RPMI7951 (cell line): ENCODE results near the gene WBP2NL. TPM values are rescaled to one million over a fixed set of nuclear protein-coding genes. Genes with fewer than 3 reads are reported as not detected.
A peak's percentile ranks its signal among the peaks of the same experiment; 100 is the strongest.

Source experiments
- DNase-seq: peaks from one replicate; pipeline ENCODE4 v3.0.0-alpha.2; 2012; ENCODE audit warnings: low read depth
- total RNA-seq: library from RNA; depleted of rRNA; stranded (reverse); fragments of >200 nt; shearing (Covaris generic); gene quantifications from 2 replicates; pipeline ENCODE4 v1.2.3, GENCODE V29; 2014; rRNA removed

WBP2NL gene
- total RNA-seq, 1 experiment from 2014 or later: 0.12 TPM

DNA sequence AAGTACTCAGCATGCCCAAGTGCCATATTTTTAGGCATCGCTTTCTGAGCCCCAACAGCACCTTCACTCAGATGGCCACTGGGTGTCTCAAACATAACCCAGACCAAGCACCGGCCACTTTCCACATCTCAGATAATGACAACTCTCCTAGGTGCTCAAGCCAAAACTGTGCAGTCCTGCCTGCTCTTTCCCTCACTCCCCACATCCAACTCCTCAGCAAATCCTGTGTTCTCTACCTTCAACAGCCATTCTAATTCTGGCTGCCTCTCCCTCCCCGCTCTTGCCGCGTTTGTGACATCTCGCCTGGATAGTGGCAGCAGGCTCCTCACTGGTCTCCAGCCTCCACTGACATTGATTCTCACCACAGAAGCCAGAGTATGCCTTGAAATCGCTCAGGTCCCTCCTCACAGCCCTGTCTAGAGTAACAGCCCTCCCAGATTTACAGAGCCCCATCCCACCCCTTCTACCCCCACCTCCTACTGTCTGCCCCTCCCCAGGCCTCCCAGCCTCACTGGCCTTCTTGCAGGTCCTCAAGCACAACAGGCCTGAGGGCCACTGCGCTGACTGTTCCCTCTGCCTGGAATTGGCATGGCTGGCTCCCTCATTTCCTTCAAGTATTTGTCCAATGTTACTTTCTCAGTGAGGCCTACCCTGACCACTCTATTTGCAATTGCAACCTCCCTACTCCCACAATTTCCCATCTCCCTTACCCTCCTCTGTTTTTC lies 74.2 kb downstream of the WBP2NL start:
- no peak for DNase-seq

DNA sequence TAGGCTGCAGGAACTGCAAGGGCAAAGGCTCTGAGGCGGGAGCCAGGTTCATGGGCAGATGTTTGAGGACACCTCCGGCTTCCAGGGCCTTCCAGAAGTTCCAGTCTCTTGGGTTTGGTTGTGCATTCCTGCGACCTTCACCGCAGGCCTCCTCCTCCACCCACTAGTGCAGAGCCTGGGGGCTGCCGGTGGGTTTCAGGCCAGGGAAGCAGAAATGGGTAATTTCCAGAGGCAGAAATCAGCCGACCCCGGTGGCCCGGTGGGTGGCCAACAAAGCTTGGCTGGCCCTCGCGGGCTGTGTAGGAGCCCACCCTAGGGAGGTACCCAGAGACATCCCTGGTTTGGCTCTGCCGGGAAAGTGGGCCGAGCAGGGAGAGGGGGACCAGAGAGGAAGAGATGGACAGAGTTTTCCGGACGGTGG lies 75.0 kb downstream of the WBP2NL start:
- no peak for DNase-seq

DNA sequence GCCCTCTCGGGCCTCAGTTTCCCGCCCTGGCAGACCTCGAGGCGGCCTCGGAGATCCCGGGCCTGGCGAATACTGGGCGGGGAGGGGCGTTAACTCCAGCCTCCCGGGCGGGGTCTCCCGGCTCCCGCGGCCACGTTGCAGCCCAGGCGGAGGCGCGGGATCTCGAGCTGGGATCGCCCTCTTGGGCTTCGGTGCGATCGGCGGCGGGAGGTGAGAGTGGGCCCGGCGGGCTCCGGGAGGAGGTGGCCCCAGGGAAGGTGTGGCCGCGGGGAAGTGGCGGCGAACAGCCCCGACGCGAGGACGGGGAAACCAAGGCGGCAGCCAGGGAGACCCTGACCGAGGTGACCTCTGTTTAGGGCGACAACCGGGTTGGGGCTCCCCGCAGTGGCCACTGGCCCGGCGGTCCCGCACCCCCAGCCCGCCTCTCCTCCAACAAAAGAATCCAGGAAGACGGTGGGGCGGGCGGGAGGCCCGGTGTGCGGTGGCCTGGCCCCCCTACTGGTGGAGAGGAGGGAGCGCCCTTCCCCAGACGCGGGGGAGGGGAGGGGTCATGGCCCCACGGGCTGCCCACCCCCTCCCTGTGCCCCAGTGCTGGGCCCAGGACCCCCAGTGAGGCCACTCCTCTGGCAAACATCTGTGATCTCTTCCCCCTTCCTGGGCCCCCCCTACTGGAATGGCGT lies 75.7 kb downstream of the WBP2NL start, which contains the start of gene PHETA2:
Gene PHETA2 (plus strand): TSS at position 117 of the 680 bp plus-strand sequence. CDS start 3,046 bp downstream, outside the sequence.
- DNase-seq: peak; percentile 26

DNA sequence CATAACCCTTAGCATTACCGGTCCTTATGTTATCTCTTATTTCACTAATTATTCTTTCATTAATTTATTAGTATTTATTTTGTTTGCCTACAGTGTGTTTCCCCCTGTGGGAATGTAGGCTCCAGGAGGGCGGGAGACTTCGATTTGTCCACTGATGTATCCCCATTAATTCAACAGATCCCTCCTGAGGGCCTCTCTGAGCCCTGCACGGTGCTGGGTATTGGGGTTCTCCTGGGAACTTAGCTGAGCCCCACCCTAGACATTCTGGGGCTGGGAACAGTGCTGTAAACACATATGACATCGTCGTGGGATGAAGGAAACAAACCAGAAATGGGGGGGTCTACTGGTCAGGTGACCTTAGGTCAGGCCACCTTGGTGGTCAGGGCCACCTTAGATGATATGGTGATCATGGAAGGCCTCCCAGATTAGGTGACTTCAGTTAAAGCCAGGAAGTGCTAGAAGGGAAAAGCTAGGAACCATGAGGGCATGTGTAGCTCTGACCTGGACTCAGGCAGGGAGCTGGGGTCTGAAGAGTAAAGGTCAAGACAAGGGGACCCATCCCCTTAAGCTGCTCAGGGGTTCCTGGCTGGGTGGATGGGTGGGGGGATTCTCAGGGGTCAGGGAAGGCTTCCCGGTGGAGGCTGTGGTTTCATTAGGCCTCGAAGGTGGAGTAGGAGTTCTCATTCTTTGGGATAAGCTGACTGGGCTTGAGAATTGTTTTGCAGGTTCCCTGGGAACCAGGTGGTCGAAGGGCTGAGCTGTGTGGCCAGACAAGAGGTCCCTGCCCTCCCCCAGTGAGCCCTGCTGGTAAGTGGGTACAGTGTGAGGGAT lies 76.5 kb downstream of the WBP2NL start:
- DNase-seq: no peak

DNA sequence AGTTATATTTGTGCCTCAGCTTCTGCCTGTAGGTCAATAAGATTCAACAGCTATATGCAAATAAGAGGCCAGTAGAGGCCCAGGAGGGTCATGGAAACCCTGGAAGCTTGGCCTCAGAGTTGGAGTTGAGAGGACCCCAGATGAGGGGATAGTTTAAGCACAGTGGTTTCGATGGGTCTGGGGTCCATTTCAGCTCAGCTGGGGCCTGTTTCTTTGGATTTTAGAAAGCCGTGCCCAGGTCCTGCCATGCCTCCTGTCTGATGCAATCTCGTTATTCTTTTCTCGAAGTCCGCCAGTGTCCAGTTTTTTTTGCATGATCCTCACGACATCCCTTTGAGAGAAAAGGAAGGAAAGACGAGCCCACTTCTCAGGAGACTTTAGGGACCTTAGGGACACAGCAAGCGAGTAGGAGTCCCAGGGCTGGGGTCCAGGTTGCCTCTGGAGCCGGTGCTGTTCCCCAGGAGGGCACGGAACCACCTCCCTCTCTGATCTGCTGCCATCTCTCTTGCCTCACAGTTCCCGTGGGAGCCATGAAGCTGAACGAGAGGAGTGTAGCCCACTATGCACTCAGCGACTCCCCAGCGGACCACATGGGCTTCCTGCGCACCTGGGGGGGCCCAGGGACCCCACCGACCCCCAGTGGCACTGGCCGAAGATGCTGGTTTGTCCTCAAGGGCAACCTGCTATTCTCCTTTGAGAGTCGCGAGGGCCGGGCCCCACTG lies 78.3 kb downstream of the WBP2NL start:
- DNase-seq: no peak

DNA sequence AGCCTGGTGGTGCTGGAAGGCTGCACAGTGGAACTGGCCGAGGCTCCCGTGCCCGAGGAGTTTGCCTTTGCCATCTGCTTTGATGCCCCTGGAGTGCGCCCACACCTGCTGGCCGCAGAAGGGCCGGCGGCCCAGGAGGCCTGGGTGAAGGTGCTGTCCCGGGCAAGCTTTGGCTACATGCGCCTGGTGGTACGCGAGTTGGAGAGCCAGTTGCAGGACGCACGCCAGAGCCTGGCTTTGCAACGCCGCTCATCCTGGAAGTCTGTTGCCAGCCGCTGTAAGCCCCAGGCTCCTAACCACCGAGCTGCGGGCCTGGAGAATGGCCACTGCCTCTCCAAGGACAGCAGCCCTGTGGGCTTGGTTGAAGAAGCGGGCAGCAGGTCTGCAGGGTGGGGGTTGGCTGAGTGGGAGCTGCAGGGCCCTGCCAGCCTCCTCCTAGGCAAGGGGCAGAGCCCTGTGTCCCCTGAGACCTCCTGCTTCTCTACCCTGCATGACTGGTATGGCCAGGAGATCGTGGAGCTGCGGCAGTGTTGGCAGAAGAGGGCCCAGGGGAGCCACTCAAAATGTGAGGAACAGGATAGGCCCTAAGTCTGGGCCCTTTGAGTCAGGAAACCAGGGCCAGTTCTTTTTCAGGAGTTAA lies 79.0 kb downstream of the WBP2NL start:
- DNase-seq: no peak

Other genes with a start within 250 kb of the WBP2NL start
- 8.1 and 11.2 TPM in 2 replicates for gene CCDC134, start 198.1 kb upstream of the WBP2NL start, total RNA-seq
- 27.4 and 27.6 TPM in 2 replicates for gene SREBF2, start 165.7 kb upstream of the WBP2NL start, total RNA-seq
- gene SHISA8, start 83.7 kb upstream of the WBP2NL start, total RNA-seq: not detected in 2 replicates
- not detected in 2 replicates for gene TNFRSF13C, start 72.0 kb upstream of the WBP2NL start, total RNA-seq
- gene CENPM, start 51.6 kb upstream of the WBP2NL start, total RNA-seq: 50.3 and 57.6 TPM in 2 replicates
- gene SEPTIN3, start 29.3 kb upstream of the WBP2NL start, total RNA-seq: 0.29 and 0.36 TPM in 2 replicates
- gene NAGA, start 72.0 kb downstream of the WBP2NL start, total RNA-seq: 25.8 and 35.4 TPM in 2 replicates
- 5.2 and 7.5 TPM in 2 replicates for gene PHETA2, start 75.5 kb downstream of the WBP2NL start, total RNA-seq
- 7.2 and 9.5 TPM in 2 replicates for gene SMDT1, start 80.9 kb downstream of the WBP2NL start, total RNA-seq
- gene NDUFA6, start 92.0 kb downstream of the WBP2NL start, total RNA-seq: 96.1 and 105 TPM in 2 replicates
- gene CYP2D6, start 132.0 kb downstream of the WBP2NL start, total RNA-seq: not detected in 2 replicates